ENCODE results near the gene TRIM32.

TRIM32 gene

DNA sequence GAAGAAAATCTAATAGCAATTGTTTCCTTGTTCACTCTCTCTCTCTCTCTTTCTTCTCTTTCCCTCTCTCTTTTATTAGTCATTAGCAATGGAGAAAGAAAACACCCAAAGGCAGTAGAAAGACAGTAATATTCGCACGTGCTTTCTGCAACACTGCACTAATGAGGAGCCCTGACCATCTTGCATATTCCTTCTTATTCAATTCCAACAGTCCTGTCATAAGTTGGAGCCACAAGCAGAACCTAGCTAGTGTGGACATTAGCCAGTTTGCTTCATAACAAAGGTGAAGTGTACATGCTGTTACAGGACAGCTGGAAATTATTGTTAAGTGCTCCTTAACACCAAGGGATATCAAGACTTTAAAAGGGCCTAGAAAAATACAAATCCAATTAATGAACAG, 63.4 kb downstream of the TRIM32 start:
- TF ChIP-seq ELF4 (IDR thresholded peaks at IDR 0.05) (no peak), BHLHE40 (IDR thresholded peaks at IDR 0.05; ENCODE audit: borderline replicate concordance) (no peak), LEF1 (IDR thresholded peaks at IDR 0.05; ENCODE audit: borderline replicate concordance) (no peak), SUZ12 (IDR thresholded peaks at IDR 0.05) (no peak), TARDBP (IDR thresholded peaks at IDR 0.05) (no peak), CTBP1 (IDR thresholded peaks at IDR 0.05; ENCODE audit: borderline replicate concordance) (no peak), FOXM1 (IDR thresholded peaks at IDR 0.05; ENCODE audit: borderline replicate concordance) (no peak), ZNF384 (IDR thresholded peaks at IDR 0.05) (no peak), NFRKB (IDR thresholded peaks at IDR 0.05) (no peak), L3MBTL2 (conservative IDR thresholded peaks at IDR 0.05) (no peak), HDGF (IDR thresholded peaks at IDR 0.05; ENCODE audit: borderline replicate concordance) (no peak)
- TF ChIP-seq, protein P1, sequence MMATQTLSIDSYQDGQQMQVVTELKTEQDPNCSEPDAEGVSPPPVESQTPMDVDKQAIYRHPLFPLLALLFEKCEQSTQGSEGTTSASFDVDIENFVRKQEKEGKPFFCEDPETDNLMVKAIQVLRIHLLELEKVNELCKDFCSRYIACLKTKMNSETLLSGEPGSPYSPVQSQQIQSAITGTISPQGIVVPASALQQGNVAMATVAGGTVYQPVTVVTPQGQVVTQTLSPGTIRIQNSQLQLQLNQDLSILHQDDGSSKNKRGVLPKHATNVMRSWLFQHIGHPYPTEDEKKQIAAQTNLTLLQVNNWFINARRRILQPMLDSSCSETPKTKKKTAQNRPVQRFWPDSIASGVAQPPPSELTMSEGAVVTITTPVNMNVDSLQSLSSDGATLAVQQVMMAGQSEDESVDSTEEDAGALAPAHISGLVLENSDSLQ (IDR thresholded peaks at IDR 0.05) = no peak
- POLR2A ChIA-PET = no interaction called here
- CTCF ChIA-PET = no interaction called here
- no peak for DNase-seq (ENCODE audit: extremely low spot score)

Data from HEK293T (cell line).